Adrenal gland (tissue), 12 donors: ENCODE measurements around the gene IFNGR2. TPM values are rescaled to one million over a fixed set of nuclear protein-coding genes. Genes with fewer than 3 reads are reported as not detected.
A peak's percentile ranks its signal among the peaks of the same experiment; 100 is the strongest.
"Not testable (repeated sequence)": the region's sequence is repeated elsewhere in the genome, so short reads cannot be mapped to it uniquely, and the experiment has no call there.

Experiments
- DNase-seq, 7 donors: peaks; one replicate each; pipeline ENCODE4 v3.0.0-alpha.2; 2019 to 2020
- H3K27ac ChIP-seq, 5 donors: fragments of 200-600 bp; sonication (generic) in 4 of 5; 1 replicate in 3 of 5; 2 replicates in 2 of 5; pipeline versions ENCODE4 v1.5.1 to v1.8.0; 2016 to 2020; ENCODE audit warnings: mild to moderate bottlenecking in 1 of 5
- H3K27me3 ChIP-seq: fragments of 200-600 bp; 2 replicates; pipeline ENCODE4 v1.8.0; 2021
- H3K36me3 ChIP-seq, 2 donors: fragments of 200-600 bp; replicated peaks in 1 of 2; 1 replicate in 1 of 2; 2 replicates in 1 of 2; pipeline versions ENCODE4 v1.5.1 to v1.8.0; 2018 to 2022
- H3K4me1 ChIP-seq, 2 donors: fragments of 200-600 bp; replicated peaks in 1 of 2; 1 replicate in 1 of 2; 2 replicates in 1 of 2; pipeline versions ENCODE4 v1.5.1 to v1.8.0; 2018 to 2021
- H3K4me3 ChIP-seq, 4 donors: fragments of 200-600 bp; sonication (generic) in 3 of 4; one replicate each; pipeline ENCODE4 v1.5.1; 2016 to 2018
- H3K9me3 ChIP-seq, 3 donors: fragments of 200-600 bp; sonication (generic) in 1 of 3; replicated peaks in 1 of 3; 1 replicate in 2 of 3; 2 replicates in 1 of 3; pipeline versions ENCODE4 v1.5.1 to v1.8.0; 2016 to 2021
- CTCF ChIP-seq, 6 experiments: fragments of 450-650 bp in 4 of 6; fragments of 200-600 bp in 2 of 6; sonication (generic) in 1 of 6; IDR thresholded peaks; 1 replicate in 5 of 6; 2 replicates in 1 of 6; pipeline versions ENCODE4 v1.5.1 to v1.8.0; 2016 to 2021; ENCODE audit warnings: antibody characterized with exemption in 6 of 6, mild to moderate bottlenecking in 2 of 6, moderate library complexity in 1 of 6
- POLR2A ChIP-seq, 2 donors: fragments of 450-650 bp; IDR thresholded peaks; one replicate each; pipeline ENCODE4 v1.6.1; 2017; ENCODE audit warnings: antibody characterized with exemption in 2 of 2, mild to moderate bottlenecking in 2 of 2, moderate library complexity in 1 of 2
- WGBS, 4 donors: extraction: QIAGEN DNeasy Blood & Tissue Kit in 2 of 4; methylation state at CpG; one replicate each; pipeline versions ENCODE4 v1.1.5 to v1.1.7; 2013 to 2017; 5-methylcytosine and 5-hydroxymethylcytosine counted together
- intact Hi-C, 2 donors: fragments of 100-400 bp; cut with DNase I; formaldehyde crosslinking; loops; one replicate each; pipeline versions ENCODE4 v1.14.1 to v1.15.0; 2022 to 2023
- polyA plus RNA-seq, 3 donors: library from polyadenylated mRNA; stranded (reverse); fragments of 200-250 nt in 2 of 3; fragments of 350-450 nt in 1 of 3; fragmentation: Illumina TruSeq in 1 of 3; extraction: RNeasy Lipid Tissue Mini Kit (QIAGEN cat#74804) in 1 of 3; gene quantifications; one replicate each; pipeline ENCODE4 v1.2.3, GENCODE V29; 2013 to 2014
- total RNA-seq, 9 donors: library from RNA; depleted of rRNA in 4 of 9; stranded (reverse); fragments of >200 nt in 4 of 9; fragments of 120-200 nt in 1 of 9; fragmentation: NEBNext Ultra II Directional in 1 of 9; extraction: Animal tissue kit (Norgen Biotek cat#: 25700) in 1 of 9; gene quantifications; one replicate each; pipeline versions ENCODE4 v1.1.0 to v1.2.4, GENCODE V29; 2013 to 2023
- donor health status: healthy with polysubstance abuse.
- donor health status: Bipolar disorder and iron deficiency.
- donor health status: DM: yes; HTN: yes; CAD: no.
- donor health status: DM: no; HTN: no; CAD: no.
- donor health status: DM: no; HTN: no; CAD: no.
- donor health status: DM: yes; HTN: yes; CAD: no.

Gene IFNGR2
- total and polyA plus RNA-seq, 12 donors = 44.5 to 87.4 (median 59.4) TPM

- intact Hi-C loops = no loop called here
- no peak overlapping the region for H3K4me3 ChIP-seq
- no peaks in the 10 kb centered on the region for H3K36me3 ChIP-seq
- H3K27me3 ChIP-seq = no peaks in the 10 kb centered on the region
- H3K4me1 ChIP-seq = peaks cover 23 to 33% of the 10 kb centered on the region in 2 donors
- WGBS, 4 donors = 13 to 41% (median 15%) methylated on average over 4 to 11 of the region's 11 CpGs
- no peaks in the 10 kb centered on the region for H3K9me3 ChIP-seq
- TF ChIP-seq POLR2A (IDR thresholded peaks at IDR 0.05) (peak in 1 of 2 donors; percentile 47), CTCF (IDR thresholded peaks at IDR 0.05) (peak in 1 of 6 experiments; percentile 20)
- peak overlapping the region; percentile 49 to 90 (median 71) for H3K27ac ChIP-seq
- peak; percentile 87 to 97 (median 97) for DNase-seq
Measured at GRCh38 chr21:33380483-33380998, 22.7 kb upstream of the IFNGR2 start.

- DNase-seq, H3K9me3 ChIP-seq, H3K4me3 ChIP-seq, H3K36me3 ChIP-seq, H3K27me3 ChIP-seq, H3K27ac ChIP-seq, intact Hi-C loops: not testable (repeated sequence)
- 83 to 95% (median 94%) methylated on average over 5 to 6 of the region's 6 CpGs for WGBS, 4 donors
- peaks cover 23 to 33% of the 10 kb centered on the region in 2 donors for H3K4me1 ChIP-seq
Measured at GRCh38 chr21:33381381-33381780, 21.8 kb upstream of the IFNGR2 start.

GRCh38 chr21:33383056-33383888 lies 19.9 kb upstream of the IFNGR2 start:
- no peaks in the 10 kb centered on the region for H3K36me3 ChIP-seq
- peak overlapping the region in 1 of 4 donors; percentile 48 for H3K4me3 ChIP-seq
- no peaks in the 10 kb centered on the region for H3K27me3 ChIP-seq
- no peak for TF ChIP-seq CTCF (IDR thresholded peaks at IDR 0.05)
- TF ChIP-seq POLR2A (IDR thresholded peaks at IDR 0.05) = peak in 1 of 2 donors; percentile 31
- H3K27ac ChIP-seq = peak overlapping the region in 4 of 5 donors; percentile 24 to 89 (median 62)
- H3K4me1 ChIP-seq = peaks cover 23 to 33% of the 10 kb centered on the region in 2 donors
- H3K9me3 ChIP-seq = no peaks in the 10 kb centered on the region
- 15 to 20% (median 16%) methylated on average over 20 of the region's 20 CpGs for WGBS, 4 donors
- intact Hi-C loops = no loop called here
- DNase-seq = peak; percentile 52 to 83 (median 79)

GRCh38 chr21:33384841-33385331 lies 18.3 kb upstream of the IFNGR2 start:
- intact Hi-C loops = no loop called here
- Histone ChIP-seq H3K36me3 (no peaks in the 10 kb centered on the region), H3K4me3 (no peak overlapping the region), H3K4me1 (peaks cover 23 to 29% of the 10 kb centered on the region in 2 donors), H3K27ac (no peak overlapping the region), H3K27me3 (no peaks in the 10 kb centered on the region), H3K9me3 (no peaks in the 10 kb centered on the region)
- no peak for TF ChIP-seq POLR2A (IDR thresholded peaks at IDR 0.05)
- no peak for TF ChIP-seq CTCF (IDR thresholded peaks at IDR 0.05)
- DNase-seq = no peak
- 84 to 93% (median 87%) methylated on average over 17 of the region's 17 CpGs for WGBS, 4 donors
